HL-60/S4 treated with retinoic acid at 250 ng/mL for 4 days and 3 days (cell line): Measurements from ENCODE around the gene GLI1.
"Not testable (repeated sequence)": the region's sequence is repeated elsewhere in the genome, so short reads cannot be mapped to it uniquely, and the experiment has no call there.

Source experiments
- in situ Hi-C: fragments of 300-500 bp; cut with MboI; formaldehyde crosslinking; loops from 2 replicates; pipeline ENCODE4 v1.7.0; 2022; ENCODE audit warnings: low sequenced_read_pairs

GLI1 gene

DNA sequence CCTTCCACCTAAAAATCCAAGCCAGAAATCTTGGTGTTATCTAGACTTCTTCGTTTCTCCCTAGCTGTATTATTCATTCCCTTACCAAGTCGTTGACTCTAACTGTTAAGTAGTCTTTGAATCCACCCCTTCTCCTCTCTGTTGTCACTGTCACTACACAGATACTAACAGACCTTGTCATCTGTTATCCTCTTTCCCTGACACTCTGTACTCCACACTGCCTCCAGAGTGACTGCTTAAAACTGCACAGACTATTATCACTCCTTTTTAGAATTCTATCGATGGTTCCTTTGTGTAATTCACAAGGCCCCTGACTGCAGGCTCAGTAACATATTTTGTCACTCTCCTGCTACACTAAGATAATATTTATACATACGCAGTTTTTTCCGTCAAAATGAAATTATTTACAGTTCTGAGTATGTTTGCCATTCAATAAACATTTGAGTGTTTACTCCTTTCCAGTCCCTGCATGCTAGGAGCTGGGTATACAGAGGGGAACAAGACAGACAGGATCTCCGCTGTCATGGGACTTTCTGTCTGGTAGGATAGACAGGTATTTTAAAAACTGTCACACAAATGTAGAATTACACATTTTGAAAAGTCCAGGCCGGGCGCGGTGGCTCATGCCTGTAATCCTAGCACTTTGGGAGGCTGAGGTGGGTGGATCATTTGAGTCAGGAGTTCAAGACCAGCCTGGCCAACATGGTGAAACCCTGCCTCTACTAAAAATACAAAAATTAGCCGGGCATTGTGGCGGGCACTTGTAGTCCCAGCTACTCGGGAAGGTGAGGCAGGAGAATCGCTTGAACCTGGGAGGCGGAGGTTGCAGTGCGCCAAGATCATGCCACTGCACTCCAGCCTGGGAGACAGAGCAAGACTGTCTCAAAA is 32.1 kb downstream of the GLI1 start:
- in situ Hi-C loops = no loop called here

DNA sequence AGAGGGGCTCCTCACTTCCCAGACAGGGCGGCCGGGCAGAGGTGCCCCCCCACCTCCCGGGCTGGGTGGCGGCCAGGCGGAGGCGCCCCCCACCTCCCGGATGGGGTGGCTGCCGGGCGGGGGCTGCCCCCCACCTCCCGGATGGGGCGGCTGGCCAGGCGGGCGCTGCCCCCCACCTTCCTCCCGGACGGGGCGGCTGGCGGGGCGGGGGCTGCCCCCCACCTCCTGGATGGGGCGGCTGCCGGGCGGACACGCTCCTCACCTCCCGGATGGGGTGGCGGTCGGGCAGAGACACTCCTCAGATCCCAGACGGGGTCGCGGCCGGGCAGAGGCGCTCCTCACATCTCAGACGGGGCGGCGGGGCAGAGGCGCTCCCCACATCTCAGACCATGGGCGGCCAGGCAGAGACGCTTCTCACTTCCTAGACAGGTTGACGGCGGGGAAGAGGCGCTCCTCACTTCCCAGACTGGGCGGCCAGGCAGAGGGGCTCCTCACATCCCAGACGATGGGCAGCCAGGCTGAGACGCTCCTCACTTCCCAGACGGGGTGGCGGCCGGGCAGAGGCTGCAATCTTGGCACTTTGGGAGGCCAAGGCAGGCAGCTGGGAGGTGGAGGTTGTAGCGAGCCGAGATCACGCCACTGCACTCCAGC is 35.6 kb downstream of the GLI1 start:
- in situ Hi-C loops = not testable (repeated sequence)

DNA sequence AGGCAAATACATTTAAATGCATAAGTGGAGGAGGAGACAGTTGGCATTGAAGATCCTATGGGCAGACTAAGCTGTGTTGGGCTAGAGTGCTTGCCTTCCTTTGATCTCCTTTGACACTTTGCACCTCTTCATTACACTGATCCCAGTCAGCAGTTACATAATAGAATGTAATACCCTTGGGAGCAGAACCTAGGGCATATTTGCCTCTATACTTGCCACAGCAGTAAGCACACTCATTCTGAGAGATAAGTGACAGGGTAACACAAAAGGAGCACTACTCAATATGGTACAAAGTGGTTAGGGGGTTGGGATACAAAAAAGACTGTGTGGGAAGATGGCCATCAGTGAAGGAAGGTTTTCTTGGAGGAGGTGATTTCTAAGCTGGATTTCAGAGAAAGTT is 37.2 kb downstream of the GLI1 start:
- in situ Hi-C loops = no loop called here

DNA sequence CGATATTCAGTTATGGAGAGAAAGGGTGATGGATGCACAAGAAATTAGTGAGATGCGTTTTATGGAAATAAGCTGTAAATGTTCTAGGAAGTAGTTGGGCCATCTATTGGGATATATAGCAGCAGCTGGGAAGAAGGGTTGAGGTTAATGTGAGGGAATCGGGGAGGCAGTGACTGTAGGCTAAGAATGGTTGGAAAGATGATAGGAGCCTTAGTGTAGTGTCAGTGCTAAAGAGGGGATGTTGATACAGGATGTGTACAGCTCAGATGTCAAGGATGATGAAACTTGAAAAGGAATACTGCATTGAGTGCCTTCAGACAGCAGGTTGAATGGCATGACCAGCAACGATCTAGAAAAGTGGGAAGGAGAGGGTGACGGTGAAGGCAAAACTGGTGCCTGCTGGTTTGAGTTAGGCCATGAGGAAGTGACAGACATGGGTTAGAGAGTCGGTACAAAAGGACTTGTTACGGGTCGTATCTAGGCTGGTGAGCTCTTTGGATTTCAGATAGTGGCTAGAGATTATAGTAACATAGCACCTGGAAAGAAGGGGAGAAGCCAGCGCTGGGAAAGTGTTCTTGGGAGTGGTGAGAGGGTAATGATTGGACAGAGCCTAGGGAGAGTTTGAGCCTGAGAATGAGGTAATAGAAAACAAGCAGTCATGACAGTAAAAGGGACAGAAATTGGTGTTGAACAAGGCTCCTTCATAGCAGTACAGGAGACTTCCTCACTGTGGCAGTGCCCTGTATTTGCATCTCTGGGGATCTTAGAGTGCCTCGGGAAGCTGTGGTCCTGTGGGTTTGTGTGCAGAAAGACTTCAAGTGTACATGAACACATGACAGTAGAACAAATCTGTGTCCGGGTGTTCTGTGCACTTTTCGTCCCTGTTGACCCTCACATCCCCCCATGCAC is 37.9 kb downstream of the GLI1 start:
- in situ Hi-C loops = no loop called here

DNA sequence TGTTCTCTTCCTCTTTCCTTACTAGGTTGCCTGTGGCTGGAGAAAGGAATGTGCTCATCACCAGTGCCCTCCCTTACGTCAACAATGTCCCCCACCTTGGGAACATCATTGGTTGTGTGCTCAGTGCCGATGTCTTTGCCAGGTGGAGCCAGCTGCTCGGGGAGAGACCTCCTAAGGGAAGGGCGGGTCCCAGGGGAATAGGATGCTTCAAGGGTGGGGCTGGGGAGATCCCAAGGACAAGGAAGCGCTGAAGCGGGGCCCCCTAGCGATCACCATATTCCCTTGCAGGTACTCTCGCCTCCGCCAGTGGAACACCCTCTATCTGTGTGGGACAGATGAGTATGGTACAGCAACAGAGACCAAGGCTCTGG is 38.5 kb downstream of the GLI1 start:
- in situ Hi-C loops = no loop called here

DNA sequence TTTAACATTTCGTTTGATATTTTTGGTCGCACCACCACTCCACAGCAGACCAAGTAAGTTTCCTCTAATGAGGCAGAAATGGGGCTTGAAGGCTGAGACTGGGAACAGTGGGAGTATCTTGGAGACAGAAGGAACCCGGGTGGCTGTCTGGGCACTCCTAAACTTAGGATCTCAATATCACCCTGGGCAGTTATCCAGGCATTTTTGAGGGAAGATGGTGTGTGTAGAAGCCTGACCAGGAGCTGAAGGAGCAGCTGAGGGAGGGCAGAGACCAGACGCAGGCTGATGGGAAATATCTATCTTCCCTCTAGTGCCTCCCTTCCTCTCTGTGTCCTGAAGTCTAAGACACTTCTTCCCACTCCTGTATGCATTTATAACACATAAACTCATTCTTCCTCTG is 39.0 kb downstream of the GLI1 start:
- in situ Hi-C loops = no loop called here

GRCh38 chr12:57500213-57500612 is 40.6 kb downstream of the GLI1 start:
- in situ Hi-C loops = no loop called here

DNA sequence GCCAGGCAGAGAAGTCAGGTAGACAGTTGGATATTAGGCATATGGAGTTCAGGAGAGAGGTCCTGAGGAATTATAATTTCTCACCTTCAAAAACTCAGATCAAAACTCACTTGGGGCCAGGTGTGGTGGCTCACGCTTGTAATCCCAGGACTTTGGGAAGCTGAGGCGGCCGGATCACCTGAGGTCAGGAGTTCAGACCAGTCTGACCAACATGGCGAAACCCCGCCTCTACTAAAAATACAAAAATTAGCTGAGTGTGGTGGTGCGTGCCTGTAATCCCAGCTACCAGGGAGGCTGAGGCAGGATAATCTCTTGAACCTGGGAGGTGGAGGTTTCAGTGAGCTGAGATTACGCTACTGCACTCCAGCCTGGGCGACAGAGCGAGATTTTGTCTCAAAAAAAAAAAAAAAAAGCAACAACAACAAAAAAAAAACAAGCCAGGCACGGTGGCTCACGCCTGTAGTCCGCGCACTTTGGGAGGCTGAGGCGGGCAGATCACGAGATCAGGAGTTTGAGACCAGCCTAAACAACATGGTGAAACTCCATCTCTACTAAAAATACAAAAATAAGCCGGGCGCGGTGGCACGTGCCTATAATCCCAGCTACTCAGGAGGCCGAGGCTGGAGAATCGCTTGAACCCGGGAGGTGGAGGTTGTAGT is 42.9 kb downstream of the GLI1 start:
- in situ Hi-C loops = not testable (repeated sequence)

DNA sequence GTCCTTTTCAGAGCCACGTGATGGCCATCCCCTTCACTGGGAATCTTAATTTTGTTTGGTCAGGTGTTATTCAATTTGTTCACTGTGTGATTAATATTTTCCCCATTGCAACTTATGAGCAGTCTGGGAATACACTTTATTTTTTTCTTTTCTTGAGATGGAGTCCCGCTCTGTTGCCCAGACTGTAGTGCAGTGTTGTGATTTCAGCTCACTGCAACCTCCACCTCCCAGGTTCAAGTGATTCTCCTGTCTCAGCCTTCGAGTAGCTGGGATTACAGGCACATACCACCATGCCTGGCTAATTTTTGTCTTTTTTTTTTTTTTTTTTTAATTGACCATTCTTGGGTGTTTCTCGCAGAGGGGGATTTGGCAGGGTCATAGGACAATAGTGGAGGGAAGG is 47.0 kb downstream of the GLI1 start:
- in situ Hi-C loops = not testable (repeated sequence)

GRCh38 chr12:57507796-57508195 is 48.2 kb downstream of the GLI1 start:
- in situ Hi-C loops = not testable (repeated sequence)

GRCh38 chr12:57511161-57511560 is 51.6 kb downstream of the GLI1 start:
- in situ Hi-C loops = no loop called here

- in situ Hi-C loops = no loop called here
Observed at GRCh38 chr12:57511588-57512325, 52.2 kb downstream of the GLI1 start.

DNA sequence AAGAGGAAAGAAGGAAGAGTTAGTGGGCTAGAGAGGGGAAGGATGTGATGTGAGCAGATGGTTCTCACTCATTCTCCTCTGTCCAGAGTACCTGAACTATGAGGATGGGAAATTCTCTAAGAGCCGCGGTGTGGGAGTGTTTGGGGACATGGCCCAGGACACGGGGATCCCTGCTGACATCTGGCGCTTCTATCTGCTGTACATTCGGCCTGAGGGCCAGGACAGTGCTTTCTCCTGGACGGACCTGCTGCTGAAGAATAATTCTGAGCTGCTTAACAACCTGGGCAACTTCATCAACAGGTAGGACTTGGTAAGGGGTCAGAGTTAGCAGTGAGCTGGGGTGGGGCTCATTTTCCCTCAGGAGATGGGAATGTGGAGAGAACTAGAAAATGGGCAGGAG is 53.1 kb downstream of the GLI1 start:
- in situ Hi-C loops = no loop called here

- in situ Hi-C loops = no loop called here
Observed at GRCh38 chr12:57513266-57513665, 53.7 kb downstream of the GLI1 start.

DNA sequence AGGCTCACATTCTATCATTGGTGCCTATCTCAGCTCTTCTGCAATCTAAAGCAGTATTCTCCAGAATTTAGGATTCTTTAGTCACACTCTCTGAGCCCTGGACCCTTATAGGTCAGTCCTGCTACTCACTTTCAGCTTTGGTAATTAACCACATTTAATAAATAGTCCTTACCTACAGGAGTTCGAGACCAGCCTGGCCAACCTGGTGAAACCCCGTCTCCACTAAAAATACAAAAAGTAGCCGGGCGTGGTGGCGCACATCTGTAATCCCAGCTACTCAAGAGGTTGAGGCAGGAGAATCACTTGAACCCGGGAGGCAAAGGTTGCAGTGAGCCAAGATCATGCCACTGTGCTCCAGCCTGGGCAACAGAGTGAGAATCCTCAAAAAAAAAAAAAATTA is 54.1 kb downstream of the GLI1 start:
- in situ Hi-C loops = not testable (repeated sequence)

DNA sequence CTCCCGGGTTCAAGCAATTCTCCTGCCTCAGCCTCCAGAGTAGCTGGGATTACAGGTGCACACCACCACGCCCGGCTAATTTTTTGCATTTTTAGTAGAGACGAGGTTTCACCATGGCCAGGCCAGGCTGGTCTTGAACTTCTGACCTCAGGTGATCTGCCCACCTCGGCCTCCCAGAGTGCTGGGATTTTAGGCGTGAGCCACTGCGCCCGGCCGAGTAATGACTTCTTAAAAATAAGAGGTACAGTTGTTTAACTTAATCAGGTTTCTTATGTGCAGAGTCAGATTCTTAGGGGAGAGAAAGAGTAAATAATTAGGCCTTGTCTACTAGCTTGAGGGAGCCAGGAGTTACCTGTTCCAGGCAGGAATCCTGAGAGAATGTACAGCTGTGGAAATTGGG is 54.7 kb downstream of the GLI1 start:
- in situ Hi-C loops = not testable (repeated sequence)

- in situ Hi-C loops = no loop called here
Observed at GRCh38 chr12:57514720-57515407, 55.3 kb downstream of the GLI1 start.

DNA sequence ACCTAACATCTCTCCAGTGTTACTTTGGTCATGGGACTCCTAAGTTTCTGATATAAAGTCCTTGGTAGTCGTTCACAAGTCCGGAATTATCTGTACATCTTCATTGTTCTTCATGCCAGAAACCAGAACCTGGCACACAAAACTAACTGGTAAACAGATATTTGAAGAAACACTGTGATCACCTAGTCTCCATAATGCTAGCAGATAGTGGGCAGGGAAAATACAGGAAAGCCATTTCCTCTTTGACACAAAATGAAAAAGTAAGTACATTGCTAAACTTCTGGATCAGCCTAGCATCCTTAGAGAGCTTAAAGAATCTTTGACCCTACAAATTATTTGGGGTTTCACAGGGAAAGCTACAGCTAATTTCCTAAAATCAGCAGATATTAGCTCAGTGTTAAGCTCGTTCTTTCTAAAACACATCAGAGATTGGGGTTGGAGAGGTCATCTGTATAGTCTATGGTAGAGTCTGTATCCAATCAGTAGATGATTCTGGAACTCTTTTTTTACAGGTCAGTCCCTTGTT is 55.9 kb downstream of the GLI1 start:
- in situ Hi-C loops = no loop called here

GRCh38 chr12:57515934-57516541 is 56.5 kb downstream of the GLI1 start:
- in situ Hi-C loops = no loop called here
